GM21360 (cell line): ENCODE data around the gene CMC2.
A peak's percentile ranks its signal among the peaks of the same experiment; 100 is the strongest.

Source experiments
- ATAC-seq: cut with Tn5 transposase; IDR thresholded peaks from one replicate; pipeline ENCODE4 v1.9.1; 2021; ENCODE audit warnings: mild to moderate bottlenecking, moderate library complexity; ENCODE audit not compliant: unreplicated experiment

The CMC2 gene

GRCh38 chr16:81006813-81007695, at the start of gene CMC2, which contains the start of gene CENPN:
Gene CMC2, minus strand, starts transcription at chr16:81006885. Its CDS starts 9,491 bp downstream, at chr16:80997394.
Gene CENPN, plus strand, starts transcription at chr16:81007214. Its CDS starts 4,726 bp downstream, at chr16:81011940.
- ATAC-seq: peak; percentile 84

GRCh38 chr16:81053761-81054160, 47.1 kb upstream of the CMC2 start:
- ATAC-seq: no peak

- no peak for ATAC-seq
These were observed 36.1 kb upstream of the CMC2 start for GRCh38 chr16:81042821-81043220.

GRCh38 chr16:81041696-81042095, 35.0 kb upstream of the CMC2 start:
- ATAC-seq: no peak

GRCh38 chr16:81040842-81041241, 34.2 kb upstream of the CMC2 start:
- no peak for ATAC-seq

- no peak for ATAC-seq
These were observed 33.4 kb upstream of the CMC2 start for GRCh38 chr16:81040131-81040530.

- no peak for ATAC-seq
These were observed 30.2 kb upstream of the CMC2 start for GRCh38 chr16:81036751-81037350.

GRCh38 chr16:81035975-81036750, 29.5 kb upstream of the CMC2 start:
- peak; percentile 56 for ATAC-seq

GRCh38 chr16:81035398-81035974, 28.8 kb upstream of the CMC2 start, which contains the start of gene ATMIN:
Gene ATMIN, plus strand, starts transcription at chr16:81035842. Its CDS starts 29 bp downstream, at chr16:81035871.
- ATAC-seq: peak; percentile 89

- ATAC-seq: no peak
These were observed 23.4 kb upstream of the CMC2 start for GRCh38 chr16:81029930-81030604.

- no peak for ATAC-seq
These were observed 19.7 kb upstream of the CMC2 start for GRCh38 chr16:81026429-81026828.

GRCh38 chr16:81018496-81018895, 11.8 kb upstream of the CMC2 start:
- no peak for ATAC-seq

- ATAC-seq: no peak
These were observed 8.0 kb upstream of the CMC2 start for GRCh38 chr16:81014672-81015071.

GRCh38 chr16:81012974-81013373, 6.3 kb upstream of the CMC2 start:
- ATAC-seq: no peak

- no peak for ATAC-seq
These were observed 1.8 kb upstream of the CMC2 start for GRCh38 chr16:81008505-81008789.

- peak; percentile 30 for ATAC-seq
These were observed 373 bp downstream of the CMC2 start for GRCh38 chr16:81006211-81006812.

GRCh38 chr16:81005610-81006161, 999 bp downstream of the CMC2 start:
- ATAC-seq: no peak

GRCh38 chr16:81004646-81005353, 1.9 kb downstream of the CMC2 start:
- ATAC-seq: no peak
